H9 (cell line): ENCODE data around the gene FXYD1. TPM values are rescaled to one million over a fixed set of nuclear protein-coding genes. Genes with fewer than 3 reads are reported as not detected.

Experiments used
- DNase-seq: peaks from one replicate; pipeline ENCODE4 v3.0.0-alpha.2; 2017
- H2AFZ ChIP-seq: one replicate; pipeline ENCODE4 v1.6.1; 2013; ENCODE audit warnings: mild to moderate bottlenecking, low read length, control low read depth, moderate library complexity
- H2AK5ac ChIP-seq: 2 replicates; pipeline ENCODE4 v1.6.1; 2013; ENCODE audit warnings: low read length, control low read depth, mixed read lengths; ENCODE audit not compliant: insufficient read length
- H2BK120ac ChIP-seq: one replicate; pipeline ENCODE4 v1.6.1; 2013; ENCODE audit warnings: low read depth, mild to moderate bottlenecking, low read length, control low read depth, inconsistent platforms; ENCODE audit not compliant: poor library complexity, severe bottlenecking
- H2BK12ac ChIP-seq: 2 replicates; pipeline ENCODE4 v1.6.1; 2013; ENCODE audit warnings: low read length, control low read depth, mixed read lengths, low read depth; ENCODE audit not compliant: insufficient read length
- H2BK15ac ChIP-seq: 2 replicates; pipeline ENCODE4 v1.6.1; 2013; ENCODE audit warnings: low read depth, low read length, control low read depth
- H2BK20ac ChIP-seq: one replicate; pipeline ENCODE4 v1.6.1; 2013; ENCODE audit warnings: low read depth, mild to moderate bottlenecking, low read length, control low read depth, inconsistent platforms; ENCODE audit not compliant: poor library complexity, severe bottlenecking
- H2BK5ac ChIP-seq: 2 replicates; pipeline ENCODE4 v1.6.1; 2013; ENCODE audit warnings: low read length, control low read depth, mixed read lengths; ENCODE audit not compliant: insufficient read length
- H3K14ac ChIP-seq: 2 replicates; pipeline ENCODE4 v1.6.1; 2013; ENCODE audit warnings: low read length, control low read depth; ENCODE audit not compliant: insufficient read depth
- H3K18ac ChIP-seq: 2 replicates; pipeline ENCODE4 v1.6.1; 2013; ENCODE audit warnings: low read depth, mild to moderate bottlenecking, mixed read lengths, low read length, control low read depth; ENCODE audit not compliant: insufficient read length
- H3K23ac ChIP-seq: 2 replicates; pipeline ENCODE4 v1.6.1; 2013; ENCODE audit warnings: low read length, control low read depth, mixed read lengths, low read depth; ENCODE audit not compliant: insufficient read length
- H3K23me2 ChIP-seq: 2 replicates; pipeline ENCODE4 v1.6.1; 2013; ENCODE audit warnings: low read depth, mild to moderate bottlenecking, mixed read lengths, low read length, control low read depth; ENCODE audit not compliant: insufficient read length, poor library complexity, severe bottlenecking
- H3K27ac ChIP-seq: 2 replicates; pipeline ENCODE4 v1.5.1; 2013; ENCODE audit warnings: low read length, control low read depth, mixed read lengths, low read depth; ENCODE audit not compliant: insufficient read length
- H3K27me3 ChIP-seq: 2 replicates; pipeline ENCODE4 v1.6.1; 2013; ENCODE audit warnings: low read length, control low read depth, inconsistent platforms; ENCODE audit not compliant: insufficient read depth
- H3K4ac ChIP-seq: 2 replicates; pipeline ENCODE4 v1.6.1; 2013; ENCODE audit warnings: low read depth, mild to moderate bottlenecking, control low read depth, inconsistent platforms, low read length, moderate library complexity
- H3K4me1 ChIP-seq: 2 replicates; pipeline ENCODE4 v1.6.1; 2013; ENCODE audit warnings: low read length, control low read depth, inconsistent platforms; ENCODE audit not compliant: insufficient read depth
- H3K4me2 ChIP-seq: 2 replicates; pipeline ENCODE4 v1.6.1; 2013; ENCODE audit warnings: low read length, control low read depth, mixed read lengths; ENCODE audit not compliant: insufficient read length, insufficient read depth
- H3K56ac ChIP-seq: 2 replicates; pipeline ENCODE4 v1.6.1; 2013; ENCODE audit warnings: low read depth, mild to moderate bottlenecking, mixed read lengths, low read length, control low read depth; ENCODE audit not compliant: insufficient read length
- H3K79me1 ChIP-seq: 2 replicates; pipeline ENCODE4 v1.6.1; 2013; ENCODE audit warnings: low read depth, mild to moderate bottlenecking, moderate library complexity, low read length, control low read depth, inconsistent platforms; ENCODE audit not compliant: insufficient read depth, poor library complexity, severe bottlenecking
- H3K79me2 ChIP-seq: 2 replicates; pipeline ENCODE4 v1.6.1; 2013; ENCODE audit warnings: low read length, control low read depth, inconsistent platforms; ENCODE audit not compliant: insufficient read depth
- H3K9ac ChIP-seq: 2 replicates; pipeline ENCODE4 v1.6.1; 2013; ENCODE audit warnings: low read length, control low read depth, mixed read lengths; ENCODE audit not compliant: insufficient read length; ENCODE audit errors: extremely low read depth
- H3K9me3 ChIP-seq: one replicate; pipeline ENCODE4 v1.6.1; 2013; ENCODE audit warnings: low read depth, low read length, inconsistent platforms; ENCODE audit not compliant: control insufficient read depth
- H3T11ph ChIP-seq: one replicate; pipeline ENCODE4 v1.6.1; 2013; ENCODE audit warnings: mild to moderate bottlenecking, low read length, control low read depth, inconsistent platforms
- H4K20me1 ChIP-seq: one replicate; pipeline ENCODE4 v1.6.1; 2013; ENCODE audit not compliant: control insufficient read depth, insufficient read length, insufficient read depth
- H4K5ac ChIP-seq: 2 replicates; pipeline ENCODE4 v1.6.1; 2013; ENCODE audit warnings: low read depth, mild to moderate bottlenecking, mixed read lengths, low read length, control low read depth; ENCODE audit not compliant: insufficient read length
- H4K8ac ChIP-seq: replicated peaks from 2 replicates; pipeline ENCODE4 v1.6.1; 2013; ENCODE audit warnings: low read length, control low read depth, mixed read lengths, low read depth; ENCODE audit not compliant: insufficient read length
- H4K91ac ChIP-seq: 2 replicates; pipeline ENCODE4 v1.6.1; 2013; ENCODE audit warnings: low read depth, mild to moderate bottlenecking, moderate library complexity, mixed read lengths, low read length, control low read depth; ENCODE audit not compliant: insufficient read length
- H3K27ac Mint-ChIP-seq, 3 experiments: 2 replicates in 2 of 3; 3 replicates in 1 of 3; pipeline ENCODE4 v1.8.0; 2020 to 2021; ENCODE audit warnings: mixed read lengths in 3 of 3, mild to moderate bottlenecking in 1 of 3, moderate library complexity in 1 of 3
- H3K27me3 Mint-ChIP-seq: 2 replicates; pipeline ENCODE4 v1.8.0; 2021; ENCODE audit warnings: low read depth, mild to moderate bottlenecking, moderate library complexity, mixed read lengths
- H3K36me3 Mint-ChIP-seq, 3 experiments: 2 replicates in 2 of 3; 3 replicates in 1 of 3; pipeline ENCODE4 v1.8.0; 2020 to 2021; ENCODE audit warnings: low read depth in 3 of 3, mixed read lengths in 3 of 3; ENCODE audit not compliant: insufficient read depth in 1 of 3
- H3K4me1 Mint-ChIP-seq, 2 experiments: 2 replicates each; pipeline ENCODE4 v1.8.0; 2020; ENCODE audit warnings: mixed read lengths in 2 of 2
- H3K4me3 Mint-ChIP-seq, 2 experiments: 2 replicates in 1 of 2; 3 replicates in 1 of 2; pipeline ENCODE4 v1.8.0; 2020 to 2021; ENCODE audit warnings: mild to moderate bottlenecking in 2 of 2, mixed read lengths in 2 of 2, moderate library complexity in 1 of 2
- H3K9me3 Mint-ChIP-seq, 2 experiments: 2 replicates in 1 of 2; 3 replicates in 1 of 2; pipeline ENCODE4 v1.8.0; 2020; ENCODE audit warnings: mild to moderate bottlenecking in 2 of 2, mixed read lengths in 2 of 2, moderate library complexity in 1 of 2
- WGBS: extraction: QIAGEN DNeasy Blood & Tissue Kit; methylation state at CpG from one replicate; pipeline ENCODE4 v1.1.7; 2013; ENCODE audit warnings: missing lambda C conversion rate, low lambda C conversion rate, mixed read lengths; ENCODE audit not compliant: insufficient read length; ENCODE audit errors: extremely low coverage; 5-methylcytosine and 5-hydroxymethylcytosine counted together
- total RNA-seq: library from RNA; stranded (reverse); gene quantifications from 2 replicates; pipeline ENCODE4 v1.2.1, GENCODE V29; 2021
- TF ChIP-seq, protein P1 (sequence below): fragments of 200-600 bp; sonication (generic); conservative IDR thresholded peaks from 3 replicates; pipeline ENCODE4 v1.8.0; 2021; ENCODE audit warnings: antibody characterized with exemption, mild to moderate bottlenecking

The FXYD1 gene
- total RNA-seq, 1 experiment from 2014 or later: 7.7 TPM

- Histone ChIP-seq H2BK20ac (no peak overlapping the region), H3K9ac (no peak overlapping the region), H4K91ac (no peak overlapping the region), H4K8ac (no peak overlapping the region), H3K4me2 (no peak overlapping the region), H3T11ph (no peak overlapping the region), H2BK5ac (no peak overlapping the region), H2AK5ac (no peak overlapping the region), H2BK12ac (no peak overlapping the region), H3K23me2 (no peaks in the 10 kb centered on the region), H3K79me1 (no peaks in the 10 kb centered on the region), H3K27me3 (no peaks in the 10 kb centered on the region; the same call in 1 of the 2 replicates), H3K27ac (no peak overlapping the region), H3K56ac (no peak overlapping the region), H3K4me1 (no peaks in the 10 kb centered on the region), H2BK15ac (no peak overlapping the region), H2AFZ (no peak overlapping the region), H3K4ac (no peak overlapping the region), H4K20me1 (no peaks in the 10 kb centered on the region), H2BK120ac (no peak overlapping the region), H3K9me3 (no peaks in the 10 kb centered on the region), H3K14ac (no peak overlapping the region), H3K79me2 (no peaks in the 10 kb centered on the region), H3K18ac (no peak overlapping the region), H3K23ac (no peak overlapping the region), H4K5ac (no peak overlapping the region)
- Mint-ChIP-seq H3K27ac (no peak overlapping the region), H3K4me3 (no peak overlapping the region), H3K36me3 (peaks cover 0 to 3% (median 0%) of the 10 kb centered on the region in 3 experiments; a peak in 1 of 7 replicates), H3K4me1 (peaks cover 0 to 3% of the 10 kb centered on the region in 2 experiments; a peak in 1 of 4 replicates), H3K9me3 (peaks cover 0 to 7% of the 10 kb centered on the region in 2 experiments), H3K27me3 (peaks cover 5% of the 10 kb centered on the region)
- TF ChIP-seq, protein P1, sequence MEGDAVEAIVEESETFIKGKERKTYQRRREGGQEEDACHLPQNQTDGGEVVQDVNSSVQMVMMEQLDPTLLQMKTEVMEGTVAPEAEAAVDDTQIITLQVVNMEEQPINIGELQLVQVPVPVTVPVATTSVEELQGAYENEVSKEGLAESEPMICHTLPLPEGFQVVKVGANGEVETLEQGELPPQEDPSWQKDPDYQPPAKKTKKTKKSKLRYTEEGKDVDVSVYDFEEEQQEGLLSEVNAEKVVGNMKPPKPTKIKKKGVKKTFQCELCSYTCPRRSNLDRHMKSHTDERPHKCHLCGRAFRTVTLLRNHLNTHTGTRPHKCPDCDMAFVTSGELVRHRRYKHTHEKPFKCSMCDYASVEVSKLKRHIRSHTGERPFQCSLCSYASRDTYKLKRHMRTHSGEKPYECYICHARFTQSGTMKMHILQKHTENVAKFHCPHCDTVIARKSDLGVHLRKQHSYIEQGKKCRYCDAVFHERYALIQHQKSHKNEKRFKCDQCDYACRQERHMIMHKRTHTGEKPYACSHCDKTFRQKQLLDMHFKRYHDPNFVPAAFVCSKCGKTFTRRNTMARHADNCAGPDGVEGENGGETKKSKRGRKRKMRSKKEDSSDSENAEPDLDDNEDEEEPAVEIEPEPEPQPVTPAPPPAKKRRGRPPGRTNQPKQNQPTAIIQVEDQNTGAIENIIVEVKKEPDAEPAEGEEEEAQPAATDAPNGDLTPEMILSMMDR: no peak
- DNase-seq: no peak
- WGBS: no CpG with 5 or more reads among the region's 2 CpGs
Observed at GRCh38 chr19:35184884-35185283, 46.3 kb downstream of the FXYD1 start.

Other genes starting within 250 kb of the FXYD1 start
- gene ZNF30, start 211.9 kb upstream of the FXYD1 start, total RNA-seq: 6.5 and 8.3 TPM in 2 replicates
- 7.6 and 8.3 TPM in 2 replicates for gene ZNF792, start 174.6 kb upstream of the FXYD1 start, total RNA-seq
- 125 and 126 TPM in 2 replicates for gene GRAMD1A, start 138.5 kb upstream of the FXYD1 start, total RNA-seq
- 3.8 TPM in 2 replicates for gene SCN1B, start 108.4 kb upstream of the FXYD1 start, total RNA-seq
- 9.3 and 10.6 TPM in 2 replicates for gene HPN, start 97.1 kb upstream of the FXYD1 start, total RNA-seq
- gene FXYD3, start 23.0 kb upstream of the FXYD1 start, total RNA-seq: 1.5 TPM in 2 replicates
- gene LGI4, start 3.8 kb upstream of the FXYD1 start, total RNA-seq: 2.6 and 3.2 TPM in 2 replicates
- 8.2 and 9.0 TPM in 2 replicates for gene FXYD7, start 4.4 kb downstream of the FXYD1 start, total RNA-seq
- 83.7 and 100 TPM in 2 replicates for gene FXYD5, start 15.9 kb downstream of the FXYD1 start, total RNA-seq
- not detected in 2 replicates for gene FAM187B, start 89.9 kb downstream of the FXYD1 start, total RNA-seq
- gene LSR, start 110.2 kb downstream of the FXYD1 start, total RNA-seq: 151 and 152 TPM in 2 replicates
- gene USF2, start 130.1 kb downstream of the FXYD1 start, total RNA-seq: 113 and 123 TPM in 2 replicates
- 0.52 and 0.83 TPM in 2 replicates for gene HAMP, start 143.7 kb downstream of the FXYD1 start, total RNA-seq
- gene MAG, start 153.3 kb downstream of the FXYD1 start, total RNA-seq: 0.13 TPM in 1 of 2 replicates, not detected in the other
- not detected in 2 replicates for gene CD22, start 190.4 kb downstream of the FXYD1 start, total RNA-seq
- not detected in 2 replicates for gene FFAR1, start 209.1 kb downstream of the FXYD1 start, total RNA-seq
- not detected in 2 replicates for gene FFAR3, start 219.6 kb downstream of the FXYD1 start, total RNA-seq
- gene GPR42, start 232.2 kb downstream of the FXYD1 start, total RNA-seq: not detected in 2 replicates